Stomach smooth muscle (tissue), 2 donors: ENCODE measurements around the gene KRT85.
"Not testable (repeated sequence)": the region's sequence is repeated elsewhere in the genome, so short reads cannot be mapped to it uniquely, and the experiment has no call there.

ENCODE experiments used
- H3K27ac ChIP-seq: one replicate; pipeline ENCODE4 v1.7.0; 2013; ENCODE audit warnings: mild to moderate bottlenecking, low read length, inconsistent platforms
- H3K27me3 ChIP-seq, 2 donors: one replicate each; pipeline ENCODE4 v1.7.0; 2013; ENCODE audit warnings: low read length in 2 of 2; ENCODE audit not compliant: insufficient read depth in 2 of 2, control insufficient read depth in 1 of 2
- H3K36me3 ChIP-seq, 2 donors: one replicate each; pipeline ENCODE4 v1.7.0; 2013; ENCODE audit warnings: low read length in 2 of 2; ENCODE audit not compliant: control insufficient read depth in 2 of 2, insufficient read depth in 2 of 2
- H3K4me1 ChIP-seq: one replicate; pipeline ENCODE4 v1.7.0; 2013; ENCODE audit warnings: low read length; ENCODE audit not compliant: control insufficient read depth, insufficient read depth
- H3K4me3 ChIP-seq, 2 donors: one replicate each; pipeline ENCODE4 v1.7.0; 2013; ENCODE audit warnings: low read length in 2 of 2
- H3K9ac ChIP-seq, 2 donors: one replicate each; pipeline ENCODE4 v1.7.0; 2013; ENCODE audit warnings: low read length in 2 of 2, mild to moderate bottlenecking in 1 of 2
- H3K9me3 ChIP-seq, 2 donors: one replicate each; pipeline ENCODE4 v1.7.0; 2013; ENCODE audit warnings: low read length in 2 of 2; ENCODE audit not compliant: control insufficient read depth in 2 of 2
- donor health status: healthy.
- donor health status: Pancreatic carcinoma.

The KRT85 gene

DNA sequence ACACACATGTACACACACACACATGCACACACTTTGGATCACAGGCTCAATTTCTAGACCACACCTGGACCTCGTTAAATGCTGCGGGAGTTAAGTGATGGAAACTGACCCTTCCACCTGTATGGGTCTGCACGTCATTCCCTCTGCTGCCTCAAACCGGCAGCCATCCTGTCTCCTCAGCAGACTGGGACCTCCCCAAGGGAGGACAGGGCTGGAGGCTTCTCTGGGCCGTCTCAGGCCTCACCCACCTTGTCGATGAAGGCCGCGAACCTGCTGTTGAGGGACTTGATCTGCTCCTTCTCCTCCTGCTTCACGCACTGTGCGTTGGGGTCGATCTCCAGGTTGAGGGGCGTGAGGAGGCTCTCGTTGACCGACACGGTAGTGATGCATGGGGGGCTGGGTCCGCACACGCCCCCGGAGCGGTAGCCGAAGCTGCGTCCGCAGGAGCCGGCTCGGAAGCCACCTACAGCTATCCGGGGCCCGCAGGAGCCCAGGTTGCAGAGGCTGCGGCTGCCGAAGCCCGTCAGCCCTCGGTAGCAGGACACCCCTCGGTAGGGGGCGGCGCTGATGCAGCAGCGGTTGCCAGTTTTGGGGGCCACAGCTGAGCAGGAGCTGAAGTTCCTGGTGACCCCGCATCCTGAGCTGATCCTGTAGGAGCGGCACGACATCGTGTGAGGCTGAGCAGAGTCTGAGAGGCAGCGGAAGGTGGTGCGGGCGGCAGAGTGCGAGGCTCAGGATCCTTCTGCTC, at the start of gene KRT85:
Gene KRT85, minus strand, starts transcription at position 744 of the 748 bp plus-strand sequence. Its CDS starts 76 bp downstream, at position 668.
- Histone ChIP-seq H3K9me3 (no peaks in the 10 kb centered on the region), H3K9ac (no peak within 1 kb of the TSS), H3K4me1 (no peaks in the 10 kb centered on the region), H3K36me3 (no peaks in the 10 kb centered on the region), H3K4me3 (no peak within 1 kb of the TSS), H3K27ac (no peak within 1 kb of the TSS), H3K27me3 (peaks cover 0 to 7% of the 10 kb centered on the region in 2 donors)

DNA sequence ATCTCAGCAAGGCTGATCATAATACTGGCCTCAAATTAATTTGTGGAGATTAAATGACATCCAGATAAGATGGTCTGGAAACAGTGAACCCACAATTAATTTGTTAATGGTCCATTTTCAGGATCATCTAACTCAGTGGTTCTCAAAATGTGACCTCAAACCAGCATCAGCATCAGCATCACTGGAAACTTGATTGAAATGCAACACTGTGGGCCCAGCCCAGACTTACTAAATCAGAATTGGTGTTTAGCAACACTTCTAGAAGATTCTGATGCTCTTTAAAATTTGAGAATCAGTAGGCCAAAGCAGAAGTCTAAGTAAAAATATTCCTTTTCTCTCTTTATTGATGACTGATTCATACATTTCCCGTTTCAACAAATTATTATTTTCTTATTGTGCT, 49.5 kb upstream of the KRT85 start:
- H3K9ac ChIP-seq: no peak overlapping the region
- no peaks in the 10 kb centered on the region for H3K36me3 ChIP-seq
- no peak overlapping the region for H3K27ac ChIP-seq
- no peaks in the 10 kb centered on the region for H3K27me3 ChIP-seq
- H3K4me1 ChIP-seq: peaks cover 15% of the 10 kb centered on the region
- H3K9me3 ChIP-seq: no peaks in the 10 kb centered on the region
- no peak overlapping the region for H3K4me3 ChIP-seq

DNA sequence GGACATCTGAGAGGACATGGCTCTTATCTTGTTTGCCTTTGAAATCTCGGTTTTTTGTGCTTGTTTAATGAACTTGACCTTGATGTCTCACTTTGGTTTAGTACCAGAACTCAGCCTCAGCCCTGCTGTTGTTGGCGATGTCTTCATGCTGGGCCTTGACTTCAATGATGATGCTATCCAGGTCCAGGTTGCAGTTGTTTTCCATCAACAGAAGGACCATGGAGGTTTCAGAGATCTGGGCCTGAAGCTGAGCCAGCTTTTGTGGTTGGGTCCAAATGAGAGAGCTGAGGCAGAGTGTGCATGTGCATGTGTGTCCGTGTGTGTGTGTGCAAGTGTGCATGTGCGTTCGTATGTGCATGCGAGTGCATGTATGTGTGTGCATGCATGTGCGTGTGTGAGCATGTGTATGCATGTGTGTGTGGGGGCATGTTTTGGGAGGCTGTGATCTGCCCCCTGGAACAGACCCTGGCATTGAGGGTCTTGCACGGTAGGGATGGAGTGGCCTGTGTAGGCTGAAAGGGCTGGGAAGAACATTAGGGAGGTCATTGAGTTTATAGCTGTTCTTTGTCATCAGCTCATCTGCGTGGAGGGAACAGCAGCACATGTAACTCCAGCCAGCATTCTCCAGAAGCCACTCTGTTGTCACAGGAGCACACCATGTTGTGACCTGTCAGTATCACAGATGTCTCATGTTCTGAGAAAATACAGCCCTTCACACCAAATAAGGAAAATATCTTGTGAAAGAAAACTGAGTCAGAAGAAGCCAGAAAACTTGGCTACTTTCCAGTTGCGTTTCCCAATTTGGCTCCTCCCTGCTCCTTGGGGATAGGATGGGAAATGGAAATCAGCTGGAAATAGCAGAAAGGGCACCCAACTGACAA, 48.8 kb upstream of the KRT85 start:
- Histone ChIP-seq H3K4me3 (no peak overlapping the region), H3K27me3 (no peaks in the 10 kb centered on the region), H3K9ac (no peak overlapping the region), H3K9me3 (no peaks in the 10 kb centered on the region), H3K36me3 (no peaks in the 10 kb centered on the region), H3K4me1 (peaks cover 15% of the 10 kb centered on the region), H3K27ac (no peak overlapping the region)

DNA sequence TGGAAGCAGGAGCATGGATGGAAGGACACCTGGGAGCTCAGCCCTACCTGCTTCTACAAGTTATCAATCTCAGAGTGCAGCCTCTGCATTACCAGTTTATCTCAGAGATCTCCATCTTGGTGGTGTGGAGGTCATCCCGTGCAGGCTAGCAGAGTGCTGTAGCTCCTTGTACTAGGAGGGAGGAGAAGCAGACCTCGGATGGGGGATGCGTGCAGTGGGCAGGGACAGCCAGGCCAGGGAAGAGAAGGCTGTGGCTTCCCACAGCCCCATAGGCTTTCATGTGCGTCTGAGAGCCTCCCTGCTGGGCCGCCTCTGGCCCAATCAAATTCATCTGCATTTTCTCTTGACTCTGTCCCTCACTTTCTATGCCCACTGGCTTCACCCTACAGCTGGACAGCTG, 47.7 kb upstream of the KRT85 start:
- Histone ChIP-seq H3K36me3 (no peaks in the 10 kb centered on the region), H3K27ac (no peak overlapping the region), H3K27me3 (no peaks in the 10 kb centered on the region), H3K9ac (no peak overlapping the region), H3K4me1 (peaks cover 15% of the 10 kb centered on the region), H3K9me3 (no peaks in the 10 kb centered on the region), H3K4me3 (no peak overlapping the region)

DNA sequence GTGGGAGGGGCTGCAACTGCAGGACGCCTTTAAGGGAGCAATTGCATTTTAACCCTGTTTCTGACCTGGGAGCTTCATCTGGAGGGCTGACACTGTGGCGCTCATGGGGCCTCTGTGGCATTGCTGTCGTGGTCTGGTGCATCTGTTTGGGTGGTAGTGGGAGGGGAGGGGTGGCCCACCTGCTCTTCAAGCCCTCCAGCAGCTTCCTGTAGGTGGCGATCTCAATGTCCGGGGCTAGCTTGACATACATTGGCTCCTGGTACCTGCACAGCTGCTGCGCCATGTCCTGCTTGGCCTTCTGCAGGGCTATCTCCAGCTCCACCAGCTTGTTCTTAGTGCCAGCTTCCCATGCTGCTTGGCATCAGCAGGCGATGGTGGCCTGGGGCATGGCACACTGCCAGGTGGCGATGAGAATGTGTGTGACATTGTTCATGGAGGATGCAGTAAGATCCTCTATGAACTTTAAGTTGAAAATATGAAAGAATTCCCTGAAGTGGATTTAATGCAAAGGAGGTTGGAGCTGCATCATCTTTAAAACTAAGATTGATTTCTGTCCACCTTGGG, 46.6 kb upstream of the KRT85 start:
- Histone ChIP-seq H3K27me3 (no peaks in the 10 kb centered on the region), H3K36me3 (no peaks in the 10 kb centered on the region), H3K9me3 (no peaks in the 10 kb centered on the region), H3K4me1 (peaks cover 15% of the 10 kb centered on the region), H3K27ac (no peak overlapping the region), H3K9ac (no peak overlapping the region), H3K4me3 (no peak overlapping the region)

DNA sequence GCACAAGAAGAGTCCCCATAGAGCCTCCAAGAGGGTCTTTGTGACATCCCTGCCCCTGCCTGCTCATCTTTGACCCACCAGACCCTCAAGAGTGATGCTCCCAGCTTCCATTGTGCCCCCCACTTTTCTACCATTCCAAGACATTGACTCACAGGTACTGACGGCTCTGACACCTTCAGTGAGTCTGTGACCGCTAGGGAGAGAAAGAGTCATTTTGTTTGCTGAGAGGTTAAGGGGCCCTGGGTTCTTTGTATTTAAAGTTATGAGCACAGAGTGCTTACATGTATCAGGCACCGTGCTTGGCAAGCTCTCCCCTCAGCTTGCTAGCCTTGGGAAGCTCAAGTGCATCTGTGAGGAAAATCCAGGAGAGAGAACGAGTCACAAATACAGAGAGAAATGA, 45.9 kb upstream of the KRT85 start:
- peaks cover 15% of the 10 kb centered on the region for H3K4me1 ChIP-seq
- no peaks in the 10 kb centered on the region for H3K27me3 ChIP-seq
- H3K36me3 ChIP-seq: no peaks in the 10 kb centered on the region
- no peaks in the 10 kb centered on the region for H3K9me3 ChIP-seq
- H3K4me3 ChIP-seq: no peak overlapping the region
- no peak overlapping the region for H3K27ac ChIP-seq
- no peak overlapping the region for H3K9ac ChIP-seq

DNA sequence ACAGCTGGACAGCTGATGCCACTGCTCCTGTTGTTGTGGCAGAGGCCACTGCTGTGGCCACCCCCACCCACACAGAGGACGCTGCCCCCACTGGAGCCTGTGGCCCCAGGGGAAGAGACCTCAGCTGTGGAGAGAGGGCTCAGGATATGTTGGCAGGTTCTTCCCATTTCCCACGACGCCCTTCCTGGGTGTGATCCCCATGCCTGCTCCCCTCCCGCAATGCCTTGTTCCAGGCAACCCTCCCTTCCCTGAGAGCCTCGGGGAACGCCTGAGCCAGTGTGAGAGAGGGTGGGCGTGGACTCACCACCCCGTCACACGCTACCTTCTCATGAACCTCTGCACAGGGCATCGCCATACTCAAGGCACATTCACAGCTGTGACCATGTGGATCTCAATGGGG, 44.5 kb upstream of the KRT85 start:
- Histone ChIP-seq H3K4me3 (no peak overlapping the region), H3K36me3 (no peaks in the 10 kb centered on the region), H3K4me1 (peaks cover 12% of the 10 kb centered on the region), H3K27ac (no peak overlapping the region), H3K9ac (no peak overlapping the region), H3K27me3 (peaks cover 0 to under 1% of the 10 kb centered on the region in 2 donors), H3K9me3 (no peaks in the 10 kb centered on the region)

DNA sequence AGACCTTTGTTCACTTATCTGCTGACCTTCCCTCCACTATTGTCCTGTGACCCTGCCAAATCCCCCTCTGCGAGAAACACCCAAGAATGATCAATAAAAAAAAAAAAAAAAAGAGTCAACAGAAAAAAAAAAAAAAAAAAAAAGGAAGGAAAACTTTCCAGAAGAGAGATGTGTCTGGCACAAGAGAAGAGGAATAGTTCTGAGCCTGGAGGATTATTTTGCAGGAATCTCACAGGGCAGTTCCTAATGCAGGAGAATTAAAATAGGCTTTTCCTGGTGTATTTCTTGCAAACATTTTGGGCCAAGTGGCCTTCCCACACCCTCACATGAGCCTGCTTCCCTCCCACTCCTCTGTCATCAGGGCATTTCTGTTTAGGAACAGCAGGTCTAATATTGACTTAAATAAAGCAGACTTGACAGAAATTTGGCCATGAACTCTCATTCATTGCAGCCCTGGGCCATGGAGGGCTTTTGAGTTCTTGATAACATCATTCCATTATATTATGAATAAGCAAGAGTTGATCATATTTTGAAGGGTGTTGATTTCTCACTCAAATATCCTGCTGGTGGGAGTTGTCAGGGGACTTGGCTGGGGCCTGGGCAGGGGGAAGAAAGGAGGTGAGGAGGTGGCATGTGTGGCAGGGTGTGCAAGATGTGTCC, 43.4 kb upstream of the KRT85 start:
- not testable (repeated sequence) for H3K4me3 ChIP-seq, H3K36me3 ChIP-seq, H3K9me3 ChIP-seq, H3K4me1 ChIP-seq, H3K27ac ChIP-seq, H3K27me3 ChIP-seq, H3K9ac ChIP-seq

DNA sequence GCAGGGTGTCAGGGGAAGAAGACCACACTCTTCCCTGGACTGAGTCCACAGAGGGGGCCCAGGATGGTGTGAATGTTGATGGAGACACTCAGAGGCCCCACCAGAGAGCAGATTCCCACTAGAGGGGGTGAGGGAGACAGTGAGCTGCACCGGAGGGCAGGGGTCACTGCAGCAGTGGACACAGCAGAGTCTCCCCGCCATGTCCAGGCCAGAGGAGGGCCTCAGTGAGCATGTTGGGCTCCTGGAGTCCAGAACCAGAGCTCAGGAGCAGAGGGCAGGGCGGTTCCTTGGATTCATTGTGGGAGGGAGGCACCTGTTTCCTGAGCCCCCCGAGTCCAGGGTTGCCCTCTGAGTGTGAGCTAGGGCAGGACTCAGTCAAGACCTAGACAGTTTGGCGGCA, 40.6 kb upstream of the KRT85 start:
- no peak overlapping the region for H3K27ac ChIP-seq
- H3K36me3 ChIP-seq: no peaks in the 10 kb centered on the region
- H3K9me3 ChIP-seq: no peaks in the 10 kb centered on the region
- no peak overlapping the region for H3K4me3 ChIP-seq
- no peaks in the 10 kb centered on the region for H3K4me1 ChIP-seq
- H3K27me3 ChIP-seq: peaks cover 0 to 2% of the 10 kb centered on the region in 2 donors
- H3K9ac ChIP-seq: no peak overlapping the region

DNA sequence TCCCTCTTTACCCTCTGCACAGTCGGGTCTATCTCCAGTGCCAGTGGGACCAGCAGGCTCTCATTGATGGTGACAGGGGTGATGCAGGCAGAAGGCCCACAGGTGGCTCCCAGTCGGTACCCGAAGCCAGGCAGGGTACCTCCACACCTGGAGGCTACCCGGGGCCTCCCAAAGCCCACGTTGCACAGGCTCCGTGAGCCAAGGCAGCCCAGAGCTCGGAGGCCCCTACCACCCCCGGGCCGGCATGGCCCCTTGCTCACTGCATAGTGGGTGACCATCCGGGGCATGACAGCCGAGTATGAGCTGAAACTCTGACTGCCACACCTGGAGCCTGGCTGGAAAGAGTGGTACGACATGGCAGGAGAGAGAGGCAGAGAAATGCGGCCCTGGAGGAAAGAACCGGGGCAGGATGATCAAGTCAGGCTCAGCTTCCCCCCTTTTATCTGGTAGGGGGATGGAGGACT, 38.7 kb upstream of the KRT85 start, which contains the start of gene KRT82:
Gene KRT82, minus strand, starts transcription at position 414 of the 464 bp plus-strand sequence. Its CDS starts 58 bp downstream, at position 356.
- Histone ChIP-seq H3K27me3 (peaks cover 0 to 2% of the 10 kb centered on the region in 2 donors), H3K4me1 (no peaks in the 10 kb centered on the region), H3K4me3 (no peak within 1 kb of the TSS), H3K36me3 (no peaks in the 10 kb centered on the region), H3K9me3 (no peaks in the 10 kb centered on the region), H3K27ac (no peak within 1 kb of the TSS), H3K9ac (no peak within 1 kb of the TSS)
